GM20000 (cell line): Measurements from ENCODE around the gene PRDM5.

Experiments
- DNase-seq: peaks from one replicate; pipeline ENCODE4 v3.0.0; 2012; ENCODE audit warnings: low spot score
- TF ChIP-seq, protein P1 (sequence below): IDR thresholded peaks from 2 replicates; pipeline ENCODE4 v1.5.1; 2012; ENCODE audit warnings: mild to moderate bottlenecking, control low read depth; ENCODE audit errors: extremely low read depth, missing control alignments

Gene PRDM5

GRCh38 chr4:120692964-120693363 lies 229.6 kb downstream of the PRDM5 start:
- TF ChIP-seq, protein P1, sequence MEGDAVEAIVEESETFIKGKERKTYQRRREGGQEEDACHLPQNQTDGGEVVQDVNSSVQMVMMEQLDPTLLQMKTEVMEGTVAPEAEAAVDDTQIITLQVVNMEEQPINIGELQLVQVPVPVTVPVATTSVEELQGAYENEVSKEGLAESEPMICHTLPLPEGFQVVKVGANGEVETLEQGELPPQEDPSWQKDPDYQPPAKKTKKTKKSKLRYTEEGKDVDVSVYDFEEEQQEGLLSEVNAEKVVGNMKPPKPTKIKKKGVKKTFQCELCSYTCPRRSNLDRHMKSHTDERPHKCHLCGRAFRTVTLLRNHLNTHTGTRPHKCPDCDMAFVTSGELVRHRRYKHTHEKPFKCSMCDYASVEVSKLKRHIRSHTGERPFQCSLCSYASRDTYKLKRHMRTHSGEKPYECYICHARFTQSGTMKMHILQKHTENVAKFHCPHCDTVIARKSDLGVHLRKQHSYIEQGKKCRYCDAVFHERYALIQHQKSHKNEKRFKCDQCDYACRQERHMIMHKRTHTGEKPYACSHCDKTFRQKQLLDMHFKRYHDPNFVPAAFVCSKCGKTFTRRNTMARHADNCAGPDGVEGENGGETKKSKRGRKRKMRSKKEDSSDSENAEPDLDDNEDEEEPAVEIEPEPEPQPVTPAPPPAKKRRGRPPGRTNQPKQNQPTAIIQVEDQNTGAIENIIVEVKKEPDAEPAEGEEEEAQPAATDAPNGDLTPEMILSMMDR = no peak
- no peak for DNase-seq

DNA sequence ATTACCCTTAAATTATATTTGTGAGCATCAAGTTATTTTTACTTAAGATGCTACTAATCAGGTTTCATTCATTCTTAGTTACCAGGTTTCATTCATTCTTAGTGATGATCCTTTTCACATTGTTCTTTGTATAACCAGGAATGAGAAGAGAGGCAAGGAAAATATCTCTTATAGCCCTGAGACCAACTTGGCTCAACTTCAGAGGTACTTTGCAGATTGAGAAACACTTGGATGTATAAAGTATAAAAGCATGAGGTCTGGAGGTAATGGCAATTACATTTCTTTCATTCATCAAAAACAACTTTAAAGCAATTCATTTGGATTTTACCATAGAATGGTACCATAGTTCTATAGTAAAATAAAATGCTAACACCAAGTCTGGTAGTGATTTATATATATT lies 231.0 kb downstream of the PRDM5 start:
- DNase-seq = no peak
- TF ChIP-seq, protein P1 = no peak

GRCh38 chr4:120691106-120691505 lies 231.4 kb downstream of the PRDM5 start:
- TF ChIP-seq, protein P1 = no peak
- no peak for DNase-seq

DNA sequence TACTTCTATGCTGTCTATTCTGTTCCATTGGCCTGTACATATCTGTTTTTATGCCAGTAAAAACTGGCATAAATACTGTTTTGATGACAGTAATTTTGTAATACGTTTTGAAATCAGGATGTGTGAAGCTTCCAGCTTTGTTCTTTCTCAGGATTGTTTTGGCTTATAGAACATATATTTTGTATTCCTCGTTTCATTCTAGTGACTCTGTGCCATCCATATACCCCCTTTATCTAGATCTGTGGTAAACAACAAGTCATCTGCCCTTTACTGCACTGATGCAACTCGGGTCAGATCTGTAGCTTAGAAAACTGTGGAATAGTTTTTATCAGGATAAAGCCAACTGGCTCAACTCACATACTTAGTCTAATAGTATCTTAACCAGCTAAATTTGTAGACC lies 233.7 kb downstream of the PRDM5 start:
- TF ChIP-seq, protein P1 = no peak
- no peak for DNase-seq

DNA sequence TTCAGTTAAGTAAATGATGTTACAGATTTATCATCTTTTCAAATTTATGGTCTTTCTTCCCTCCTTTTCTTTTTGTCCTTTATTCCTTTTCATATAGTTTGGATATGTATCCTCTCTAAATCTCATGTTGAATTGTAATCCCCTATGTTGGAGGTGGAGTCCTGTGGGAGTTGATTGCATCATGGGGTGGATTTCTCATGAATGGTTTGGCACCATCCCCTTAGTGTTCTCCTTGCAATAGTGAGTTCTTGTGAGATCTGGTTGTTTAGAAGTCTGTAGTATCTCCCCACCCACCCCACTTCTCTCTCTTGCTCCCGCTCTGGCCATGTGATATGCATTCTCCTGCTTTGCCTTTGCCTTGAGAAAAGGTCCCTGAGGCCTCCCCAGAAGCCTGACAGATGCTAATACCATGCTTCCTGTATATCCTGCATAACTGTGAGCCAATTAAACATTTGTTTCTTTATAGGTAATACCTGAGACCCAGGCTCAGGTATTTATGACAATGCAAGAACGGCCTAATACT lies 236.7 kb downstream of the PRDM5 start:
- no peak for DNase-seq
- TF ChIP-seq, protein P1 = no peak

DNA sequence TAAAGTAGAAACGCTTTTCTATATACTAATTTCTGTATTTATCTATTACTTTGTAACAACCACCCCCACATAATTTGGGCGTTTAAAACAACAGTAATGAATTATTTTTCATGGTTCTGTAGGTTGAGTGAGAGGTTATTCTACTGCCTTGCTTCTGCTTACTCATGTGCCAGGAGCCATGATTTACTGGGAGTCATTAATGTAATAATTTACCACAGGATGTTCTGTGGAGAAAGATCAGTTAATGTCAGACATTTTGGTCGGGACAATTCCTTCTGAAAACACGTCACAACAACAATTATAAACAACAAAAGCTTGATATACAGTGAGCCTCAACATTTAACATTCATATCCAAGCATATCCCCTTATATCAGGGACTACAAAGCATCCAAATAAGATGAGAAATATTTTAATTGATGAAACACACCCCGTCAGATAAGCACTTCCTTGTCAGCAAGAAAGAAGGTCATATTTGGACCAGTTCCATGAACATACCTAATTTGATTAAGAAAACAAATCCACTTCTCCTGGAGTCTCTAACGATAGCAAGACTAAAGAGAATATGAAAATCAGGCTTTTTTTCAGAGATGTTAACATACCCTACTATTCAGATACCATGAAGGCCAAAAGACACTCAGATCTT lies 238.5 kb downstream of the PRDM5 start:
- TF ChIP-seq, protein P1 = no peak
- no peak for DNase-seq

DNA sequence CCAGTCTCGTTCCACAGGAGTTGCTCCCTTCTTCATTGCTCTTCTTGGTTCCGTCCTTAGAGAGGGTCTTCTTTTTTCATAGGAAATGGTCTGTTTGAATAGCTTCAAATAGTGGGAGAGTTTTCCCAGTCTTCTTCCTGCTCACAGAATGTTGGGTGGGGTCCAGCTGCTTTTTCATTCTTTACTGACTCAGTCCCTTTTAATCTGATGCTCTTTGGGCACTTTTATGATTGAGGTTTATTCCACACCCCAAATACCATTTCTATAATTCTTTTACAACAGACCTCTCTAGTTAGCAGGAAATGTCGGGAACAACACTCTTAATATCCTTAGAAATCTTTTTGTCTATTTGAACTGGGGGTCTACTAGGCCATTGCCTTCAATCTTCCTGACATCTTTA lies 239.5 kb downstream of the PRDM5 start:
- TF ChIP-seq, protein P1 = no peak
- no peak for DNase-seq
